Lung (tissue), 12 donors: ENCODE results near the gene ALKBH3. TPM values are rescaled to one million over a fixed set of nuclear protein-coding genes. Genes with fewer than 3 reads are reported as not detected.

ENCODE experiments used
- ATAC-seq: fragments of 200-7000 bp; cut with Tn5 transposase; one replicate; pipeline ENCODE4 v1.9.1; 2020; ENCODE audit warnings: moderate number of reproducible peaks; ENCODE audit not compliant: insufficient read depth, low FRiP score
- DNase-seq, 3 donors: peaks; one replicate each; pipeline ENCODE4 v3.0.0-alpha.2; 2013 to 2017
- H3K27ac ChIP-seq, 2 donors: one replicate each; pipeline ENCODE4 v1.5.1; 2013; ENCODE audit warnings: mild to moderate bottlenecking in 2 of 2, moderate library complexity in 2 of 2, control low read depth in 1 of 2, inconsistent platforms in 1 of 2, low read depth in 1 of 2, low read length in 1 of 2
- H3K27me3 ChIP-seq, 3 donors: one replicate each; pipeline ENCODE4 v1.5.1; 2013; ENCODE audit warnings: low read length in 2 of 3; ENCODE audit not compliant: control insufficient read depth in 3 of 3, insufficient read depth in 3 of 3
- H3K36me3 ChIP-seq, 4 donors: one replicate each; pipeline ENCODE4 v1.5.1; 2013; ENCODE audit warnings: low read length in 4 of 4, mild to moderate bottlenecking in 1 of 4, moderate library complexity in 1 of 4; ENCODE audit not compliant: control insufficient read depth in 4 of 4, insufficient read depth in 4 of 4
- H3K4me1 ChIP-seq, 5 donors: one replicate each; pipeline ENCODE4 v1.5.1; 2013; ENCODE audit warnings: low read length in 5 of 5, mild to moderate bottlenecking in 2 of 5, moderate library complexity in 1 of 5; ENCODE audit not compliant: control insufficient read depth in 5 of 5, insufficient read depth in 5 of 5
- H3K4me3 ChIP-seq: one replicate; pipeline ENCODE4 v1.5.1; 2013; ENCODE audit warnings: mild to moderate bottlenecking, control low read depth, moderate library complexity
- H3K9ac ChIP-seq, 2 donors: one replicate each; pipeline ENCODE4 v1.5.1; 2013; ENCODE audit warnings: low read length in 2 of 2, control low read depth in 1 of 2; ENCODE audit not compliant: insufficient read depth in 1 of 2
- H3K9me3 ChIP-seq, 4 donors: one replicate each; pipeline ENCODE4 v1.5.1; 2013; ENCODE audit warnings: low read length in 3 of 4, mild to moderate bottlenecking in 1 of 4, moderate library complexity in 1 of 4; ENCODE audit not compliant: control insufficient read depth in 4 of 4, insufficient read depth in 3 of 4
- CTCF ChIP-seq: IDR thresholded peaks from 2 replicates; pipeline ENCODE4 v1.5.1; 2012; ENCODE audit warnings: mild to moderate bottlenecking; ENCODE audit errors: control extremely low read depth, extremely low read depth
- WGBS, 2 donors: extraction: QIAGEN DNeasy Blood & Tissue Kit; methylation state at CpG; one replicate each; pipeline ENCODE4 v1.1.7; 2013; 5-methylcytosine and 5-hydroxymethylcytosine counted together
- polyA plus RNA-seq, 2 donors: library from polyadenylated mRNA; stranded (reverse); fragments of 200-250 nt; gene quantifications; one replicate each; pipeline ENCODE4 v1.2.1, GENCODE V29; 2013
- total RNA-seq, 2 donors: library from RNA; depleted of rRNA in 1 of 2; stranded (reverse); fragments of >200 nt in 1 of 2; gene quantifications; one replicate each; pipeline ENCODE4 v1.2.1, GENCODE V29; 2014 to 2021
- donor health status: control.
- donor health status: control.
- donor health status: Bipolar disorder and iron deficiency.
- donor health status: healthy.
- donor health status: DM: yes; HTN: yes; CAD: no.

Gene ALKBH3
- total and polyA plus RNA-seq, 4 donors: 22.6 to 43.7 (median 33.2) TPM

- no peaks in the 10 kb centered on the region for H3K9me3 ChIP-seq
- no peak for TF ChIP-seq CTCF
- H3K27ac ChIP-seq: peak overlapping the region in 1 of 2 donors; percentile 76
- ATAC-seq (no peak), DNase-seq (no peak)
- peaks cover 5 to 32% (median 15%) of the 10 kb centered on the region in 4 donors for H3K36me3 ChIP-seq
- H3K4me3 ChIP-seq: no peak overlapping the region
- peaks cover 3 to 81% (median 29%) of the 10 kb centered on the region in 5 donors for H3K4me1 ChIP-seq
- 86 to 91% methylated on average over 14 of the region's 14 CpGs for WGBS, 2 donors
- no peaks in the 10 kb centered on the region for H3K27me3 ChIP-seq
- H3K9ac ChIP-seq: no peak overlapping the region
Observed at GRCh38 chr11:43919852-43920597, 39.4 kb downstream of the ALKBH3 start.

GRCh38 chr11:43920598-43921419 lies 40.2 kb downstream of the ALKBH3 start:
- Histone ChIP-seq H3K4me1 (peaks cover 3 to 81% (median 37%) of the 10 kb centered on the region in 5 donors), H3K36me3 (peaks cover 5 to 32% (median 15%) of the 10 kb centered on the region in 4 donors), H3K27me3 (no peaks in the 10 kb centered on the region), H3K9me3 (no peaks in the 10 kb centered on the region), H3K4me3 (no peak overlapping the region), H3K27ac (peak overlapping the region; percentile 30 to 84), H3K9ac (no peak overlapping the region)
- WGBS, 2 donors: 61 to 73% methylated on average over 10 of the region's 10 CpGs
- peak in 1 of 3 donors; percentile 22 for DNase-seq
- TF ChIP-seq CTCF: no peak
- peak; percentile 88 for ATAC-seq

- H3K27ac ChIP-seq: peak overlapping the region in 1 of 2 donors; percentile 70
- no peak for ATAC-seq
- WGBS, 2 donors: 90% methylated on average over 8 of the region's 8 CpGs
- H3K9me3 ChIP-seq: no peaks in the 10 kb centered on the region
- H3K4me3 ChIP-seq: no peak overlapping the region
- no peak overlapping the region for H3K9ac ChIP-seq
- peaks cover 3 to 81% (median 39%) of the 10 kb centered on the region in 5 donors for H3K4me1 ChIP-seq
- no peak for TF ChIP-seq CTCF
- H3K27me3 ChIP-seq: no peaks in the 10 kb centered on the region
- no peak for DNase-seq
- peaks cover 5 to 32% (median 15%) of the 10 kb centered on the region in 4 donors for H3K36me3 ChIP-seq
Observed at GRCh38 chr11:43921561-43922294, 41.1 kb downstream of the ALKBH3 start.
